HCT116 (cell line): ENCODE results near the gene PTGIS. TPM values are rescaled to one million over a fixed set of nuclear protein-coding genes. Genes with fewer than 3 reads are reported as not detected.

Source experiments
- ATAC-seq: fragments of 200-7000 bp; cut with Tn5 transposase; 2 replicates; pipeline ENCODE4 v1.9.1; 2020; ENCODE audit warnings: mild to moderate bottlenecking, moderate library complexity
- BruUV-seq: library from RNA; stranded (reverse); fragments of 400-500 nt; replicated peaks from 2 replicates; lab custom pipeline; 2021; lab: Mats Ljungman, UMichigan
- CTCF ChIA-PET: fragments of 300-600 bp; sonication (Branson Sonifier 250); formaldehyde crosslinking; loops from one replicate; lab custom pipeline; 2021; ENCODE audit warnings: antibody characterized with exemption; lab: Charles Lee
- POLR2A ChIA-PET: fragments of 300-600, 350-600 bp; sonication (Branson Sonifier 250); formaldehyde crosslinking; loops from one replicate; lab custom pipeline; 2021; ENCODE audit warnings: antibody characterized with exemption; lab: Charles Lee
- RAD21 ChIA-PET, 2 experiments: fragments of 300-600 bp; sonication (Branson Sonifier 250); formaldehyde crosslinking; loops; one replicate each; lab custom pipeline; 2023; ENCODE audit warnings: low total read pairs in 2 of 2; ENCODE audit not compliant: uncharacterized antibody in 2 of 2, unreplicated experiment in 2 of 2, low non-redundant PET in 1 of 2; lab: Charles Lee
- DNase-seq: peaks from one replicate; pipeline ENCODE4 v3.0.0-alpha.2; 2010; ENCODE audit warnings: low read depth, low spot score
- H2AFZ ChIP-seq: fragments of 200-600 bp; shearing (Covaris generic), sonication (generic); 2 replicates; pipeline ENCODE4 v1.6.1; 2017; ENCODE audit warnings: low read depth, mixed run types, mixed read lengths, antibody characterized with exemption, low read length; ENCODE audit not compliant: poor library complexity, severe bottlenecking
- H3K27ac ChIP-seq: 2 replicates; pipeline ENCODE4 v1.5.1; 2012; ENCODE audit warnings: low read depth, low read length
- H3K27me3 ChIP-seq: fragments of 200-600 bp; sonication (generic); 2 replicates; pipeline ENCODE4 v1.6.1; 2016; ENCODE audit warnings: mixed run types, low read length, mixed read lengths; ENCODE audit not compliant: insufficient read depth
- H3K36me3 ChIP-seq, 2 experiments: fragments of 200-500 bp in 1 of 2; fragments of 200-600 bp in 1 of 2; sonication (Bioruptor generic) in 1 of 2; sonication (generic) in 1 of 2; 2 replicates each; pipeline versions ENCODE4 v1.5.1 to v1.6.1; 2014 to 2016; ENCODE audit warnings: low read length in 2 of 2, inconsistent platforms in 1 of 2, mixed read lengths in 1 of 2, mixed run types in 1 of 2; ENCODE audit not compliant: insufficient read depth in 2 of 2, control insufficient read depth in 1 of 2
- H3K4me1 ChIP-seq, 2 experiments: fragments of 200-600 bp in 1 of 2; sonication (generic) in 1 of 2; 2 replicates each; pipeline versions ENCODE4 v1.5.1 to v1.6.1; 2012 to 2017; ENCODE audit warnings: low read length in 2 of 2, inconsistent platforms in 1 of 2, mild to moderate bottlenecking in 1 of 2, mixed read lengths in 1 of 2, mixed run types in 1 of 2, moderate library complexity in 1 of 2; ENCODE audit not compliant: insufficient read depth in 2 of 2, control insufficient read depth in 1 of 2
- H3K4me2 ChIP-seq: fragments of 200-600 bp; sonication (generic); 2 replicates; pipeline ENCODE4 v1.6.1; 2017; ENCODE audit warnings: mixed run types, low read length, mixed read lengths
- H3K4me3 ChIP-seq, 2 experiments: fragments of 200-600 bp in 1 of 2; sonication (generic) in 1 of 2; replicated peaks in 1 of 2; 2 replicates each; pipeline ENCODE4 v1.5.1; 2011 to 2016; ENCODE audit warnings: low read length in 2 of 2, control low read depth in 1 of 2, low read depth in 1 of 2, mild to moderate bottlenecking in 1 of 2, mixed read lengths in 1 of 2, mixed run types in 1 of 2
- H3K79me2 ChIP-seq: fragments of 200-600 bp; sonication (generic); 2 replicates; pipeline ENCODE4 v1.6.1; 2017; ENCODE audit warnings: mild to moderate bottlenecking, mixed run types, low read length, moderate library complexity, mixed read lengths; ENCODE audit not compliant: insufficient read depth
- H3K9ac ChIP-seq: fragments of 200-600 bp; sonication (generic); 2 replicates; pipeline ENCODE4 v1.6.1; 2016; ENCODE audit warnings: low read length, mixed read lengths
- H3K9me2 ChIP-seq: fragments of 200-600 bp; sonication (generic), shearing (Covaris generic); 2 replicates; pipeline ENCODE4 v1.6.1; 2017; ENCODE audit warnings: mixed run types, mild to moderate bottlenecking, moderate library complexity; ENCODE audit not compliant: insufficient read depth
- H3K9me3 ChIP-seq, 2 experiments: fragments of 200-500 bp in 1 of 2; fragments of 200-600 bp in 1 of 2; sonication (Bioruptor generic) in 1 of 2; sonication (generic) in 1 of 2; 2 replicates each; pipeline ENCODE4 v1.6.1; 2014 to 2017; ENCODE audit warnings: low read length in 2 of 2, mixed read lengths in 2 of 2, inconsistent platforms in 1 of 2, low read depth in 1 of 2, mild to moderate bottlenecking in 1 of 2, mixed run types in 1 of 2, moderate library complexity in 1 of 2; ENCODE audit not compliant: control insufficient read depth in 1 of 2, insufficient read depth in 1 of 2
- H4K20me1 ChIP-seq: fragments of 200-600 bp; sonication (generic), shearing (Covaris generic); 2 replicates; pipeline ENCODE4 v1.6.1; 2017; ENCODE audit warnings: mixed run types, mild to moderate bottlenecking, moderate library complexity; ENCODE audit not compliant: insufficient read depth
- CBX3 ChIP-seq: IDR thresholded peaks from 2 replicates; pipeline ENCODE4 v1.6.1; 2012; ENCODE audit warnings: low read depth
- CEBPB ChIP-seq: IDR thresholded peaks from 2 replicates; pipeline ENCODE4 v1.6.1; 2012; ENCODE audit warnings: low read depth
- ELF1 ChIP-seq: IDR thresholded peaks from 2 replicates; pipeline ENCODE4 v1.6.1; 2012; ENCODE audit warnings: low read depth, borderline replicate concordance
- EZH2phosphoT487 ChIP-seq: fragments of 200-600 bp; IDR thresholded peaks from 2 replicates; pipeline ENCODE4 v1.6.1; 2018; ENCODE audit warnings: antibody characterized with exemption, borderline replicate concordance
- JUND ChIP-seq: IDR thresholded peaks from 2 replicates; pipeline ENCODE4 v1.6.1; 2012
- POLR2A ChIP-seq: IDR thresholded peaks from 2 replicates; pipeline ENCODE4 v1.7.0; 2011; ENCODE audit warnings: borderline replicate concordance; ENCODE audit not compliant: insufficient read depth, insufficient read length; ENCODE audit errors: extremely low read depth
- POLR2AphosphoS5 ChIP-seq: IDR thresholded peaks from 2 replicates; pipeline ENCODE4 v1.6.1; 2011; ENCODE audit warnings: mild to moderate bottlenecking, low read depth, low read length, moderate library complexity
- RAD21 ChIP-seq: IDR thresholded peaks from 2 replicates; pipeline ENCODE4 v1.6.1; 2012; ENCODE audit warnings: low read depth, mild to moderate bottlenecking
- SIN3A ChIP-seq: IDR thresholded peaks from 2 replicates; pipeline ENCODE4 v1.6.1; 2012; ENCODE audit warnings: low read depth
- SRF ChIP-seq: IDR thresholded peaks from 2 replicates; pipeline ENCODE4 v1.6.1; 2012; ENCODE audit warnings: low read depth
- TCF7L2 ChIP-seq: IDR thresholded peaks from 2 replicates; pipeline ENCODE4 v1.7.0; 2011; ENCODE audit warnings: borderline replicate concordance, inconsistent platforms; ENCODE audit not compliant: insufficient read depth, insufficient read length; ENCODE audit errors: extremely low read depth
- YY1 ChIP-seq: IDR thresholded peaks from 2 replicates; pipeline ENCODE4 v1.6.1; 2011; ENCODE audit warnings: low read length, low read depth, moderate library complexity, mild to moderate bottlenecking; ENCODE audit not compliant: insufficient replicate concordance; ENCODE audit errors: extremely low read depth
- ZFX ChIP-seq: fragments of 450-650 bp; IDR thresholded peaks from 2 replicates; pipeline ENCODE4 v1.6.1; 2017
- ZNF274 ChIP-seq: fragments of 200-500 bp; sonication (Bioruptor generic); IDR thresholded peaks from 2 replicates; pipeline ENCODE4 v1.6.1; 2014; ENCODE audit warnings: mild to moderate bottlenecking, low read depth, low read length, inconsistent platforms
- intact Hi-C: fragments of 100-400 bp; cut with micrococcal nuclease; formaldehyde crosslinking; loops from 2 replicates; pipeline ENCODE4 v1.10.0; 2022
- total RNA-seq: library from RNA; stranded (reverse); gene quantifications from one replicate; pipeline ENCODE4 v1.2.1, GENCODE V29; 2021; ENCODE audit not compliant: unreplicated experiment
- TF ChIP-seq, protein P1 (sequence below): IDR thresholded peaks from 2 replicates; pipeline ENCODE4 v1.6.1; 2012
- TF ChIP-seq, protein P2 (sequence below), 3 experiments: fragments of 200-600 bp in 1 of 3; sonication (generic) in 1 of 3; IDR thresholded peaks in 2 of 3; conservative IDR thresholded peaks in 1 of 3; 2 replicates each; pipeline ENCODE4 v1.5.1; 2012 to 2017; ENCODE audit warnings: low read depth in 2 of 3, low read length in 2 of 3, antibody characterized with exemption in 1 of 3, borderline replicate concordance in 1 of 3, control low read depth in 1 of 3, mild to moderate bottlenecking in 1 of 3, mixed read lengths in 1 of 3, mixed run types in 1 of 3, moderate library complexity in 1 of 3; ENCODE audit not compliant: insufficient read depth in 1 of 3
- TF ChIP-seq, protein P3 (sequence below): IDR thresholded peaks from 2 replicates; pipeline ENCODE4 v1.6.1; 2012; ENCODE audit warnings: low read depth
- TF ChIP-seq, protein P4 (sequence below): IDR thresholded peaks from 2 replicates; pipeline ENCODE4 v1.6.1; 2011; ENCODE audit warnings: mild to moderate bottlenecking, low read length, moderate library complexity; ENCODE audit not compliant: insufficient replicate concordance; ENCODE audit errors: extremely low read depth

PTGIS gene
- total RNA-seq, 1 experiment from 2014 or later: 0.25 TPM

DNA sequence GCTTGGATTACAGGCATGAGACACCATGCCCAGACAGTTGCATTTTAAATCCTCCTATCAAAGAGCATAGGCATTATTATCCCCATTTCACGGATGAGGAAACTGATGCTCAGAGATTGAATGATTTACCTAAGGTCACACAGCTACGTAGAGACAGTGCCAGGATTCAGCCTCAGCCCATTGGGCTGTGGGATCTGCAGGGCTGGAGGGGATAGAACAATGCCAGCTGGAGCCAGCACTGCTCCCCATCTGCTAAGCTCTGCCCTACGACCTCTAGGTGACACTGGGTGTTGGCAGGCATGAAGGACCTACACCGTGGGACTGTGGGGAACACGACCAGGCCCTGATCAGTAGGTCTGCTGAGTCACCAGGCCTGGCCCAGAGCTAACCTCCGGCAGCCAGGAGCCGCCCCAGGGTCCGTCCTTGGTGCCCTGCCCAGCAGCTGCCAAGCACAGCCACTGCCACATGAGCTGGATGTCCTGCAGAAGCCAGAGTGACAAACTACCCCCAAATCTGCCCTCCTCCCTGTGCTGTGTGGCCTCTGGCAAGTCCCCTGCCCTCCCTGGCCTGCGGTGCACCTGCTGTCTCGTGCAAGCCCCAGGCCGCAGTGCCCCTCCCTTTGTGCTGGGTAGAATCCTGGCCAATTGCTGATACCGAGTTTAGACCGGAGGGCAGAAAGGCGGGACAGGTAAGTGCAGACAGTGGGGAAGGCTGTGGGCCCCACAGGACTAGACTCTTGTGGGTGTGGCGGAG lies 47.6 kb upstream of the PTGIS start:
- no peak for ATAC-seq

More for the DNA sequence above, 47.6 kb upstream of the PTGIS start:
- DNase-seq: no peak
- Histone ChIP-seq H4K20me1 (no peaks in the 10 kb centered on the region), H2AFZ (no peak overlapping the region), H3K36me3 (no peaks in the 10 kb centered on the region), H3K9ac (no peak overlapping the region), H3K4me2 (0 out of 2 replicates have a peak overlapping the region, but pooled peaks have one; percentile 15), H3K9me3 (no peaks in the 10 kb centered on the region), H3K4me3 (no peak overlapping the region), H3K4me1 (peaks cover 6 to 19% of the 10 kb centered on the region in 2 experiments; a peak in 3 of 4 replicates), H3K27me3 (no peaks in the 10 kb centered on the region), H3K27ac (no peak overlapping the region), H3K9me2 (no peaks in the 10 kb centered on the region), H3K79me2 (no peaks in the 10 kb centered on the region)
- no TSS peak for BruUV-seq
- ChIA-PET CTCF (interaction anchor here (1.3 kb wide), 1 partner anchor 273 kb away, joined by 4 read pairs; no protein-coding TSS in a partner anchor), RAD21 (no interaction called here), POLR2A (no interaction called here)
- intact Hi-C loops: no loop called here
- TF ChIP-seq RAD21 (no peak), CBX3 (no peak), ZFX (no peak), JUND (no peak), POLR2A (no peak), EZH2phosphoT487 (no peak), CEBPB (no peak), YY1 (no peak), SIN3A (no peak), ELF1 (no peak), TCF7L2 (no peak), SRF (no peak), POLR2AphosphoS5 (no peak), ZNF274 (no peak)
- TF ChIP-seq, protein P1, sequence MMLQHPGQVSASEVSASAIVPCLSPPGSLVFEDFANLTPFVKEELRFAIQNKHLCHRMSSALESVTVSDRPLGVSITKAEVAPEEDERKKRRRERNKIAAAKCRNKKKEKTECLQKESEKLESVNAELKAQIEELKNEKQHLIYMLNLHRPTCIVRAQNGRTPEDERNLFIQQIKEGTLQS: no peak
- TF ChIP-seq, protein P2, sequence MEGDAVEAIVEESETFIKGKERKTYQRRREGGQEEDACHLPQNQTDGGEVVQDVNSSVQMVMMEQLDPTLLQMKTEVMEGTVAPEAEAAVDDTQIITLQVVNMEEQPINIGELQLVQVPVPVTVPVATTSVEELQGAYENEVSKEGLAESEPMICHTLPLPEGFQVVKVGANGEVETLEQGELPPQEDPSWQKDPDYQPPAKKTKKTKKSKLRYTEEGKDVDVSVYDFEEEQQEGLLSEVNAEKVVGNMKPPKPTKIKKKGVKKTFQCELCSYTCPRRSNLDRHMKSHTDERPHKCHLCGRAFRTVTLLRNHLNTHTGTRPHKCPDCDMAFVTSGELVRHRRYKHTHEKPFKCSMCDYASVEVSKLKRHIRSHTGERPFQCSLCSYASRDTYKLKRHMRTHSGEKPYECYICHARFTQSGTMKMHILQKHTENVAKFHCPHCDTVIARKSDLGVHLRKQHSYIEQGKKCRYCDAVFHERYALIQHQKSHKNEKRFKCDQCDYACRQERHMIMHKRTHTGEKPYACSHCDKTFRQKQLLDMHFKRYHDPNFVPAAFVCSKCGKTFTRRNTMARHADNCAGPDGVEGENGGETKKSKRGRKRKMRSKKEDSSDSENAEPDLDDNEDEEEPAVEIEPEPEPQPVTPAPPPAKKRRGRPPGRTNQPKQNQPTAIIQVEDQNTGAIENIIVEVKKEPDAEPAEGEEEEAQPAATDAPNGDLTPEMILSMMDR (IDR thresholded peaks at IDR 0.05 in 2 of 3, conservative IDR thresholded peaks at IDR 0.05 in 1 of 3; ENCODE audit: borderline replicate concordance in 1 of 3, insufficient read depth in 1 of 3, low read depth in 2 of 3, low read length in 2 of 3): no peak
- TF ChIP-seq, protein P3, sequence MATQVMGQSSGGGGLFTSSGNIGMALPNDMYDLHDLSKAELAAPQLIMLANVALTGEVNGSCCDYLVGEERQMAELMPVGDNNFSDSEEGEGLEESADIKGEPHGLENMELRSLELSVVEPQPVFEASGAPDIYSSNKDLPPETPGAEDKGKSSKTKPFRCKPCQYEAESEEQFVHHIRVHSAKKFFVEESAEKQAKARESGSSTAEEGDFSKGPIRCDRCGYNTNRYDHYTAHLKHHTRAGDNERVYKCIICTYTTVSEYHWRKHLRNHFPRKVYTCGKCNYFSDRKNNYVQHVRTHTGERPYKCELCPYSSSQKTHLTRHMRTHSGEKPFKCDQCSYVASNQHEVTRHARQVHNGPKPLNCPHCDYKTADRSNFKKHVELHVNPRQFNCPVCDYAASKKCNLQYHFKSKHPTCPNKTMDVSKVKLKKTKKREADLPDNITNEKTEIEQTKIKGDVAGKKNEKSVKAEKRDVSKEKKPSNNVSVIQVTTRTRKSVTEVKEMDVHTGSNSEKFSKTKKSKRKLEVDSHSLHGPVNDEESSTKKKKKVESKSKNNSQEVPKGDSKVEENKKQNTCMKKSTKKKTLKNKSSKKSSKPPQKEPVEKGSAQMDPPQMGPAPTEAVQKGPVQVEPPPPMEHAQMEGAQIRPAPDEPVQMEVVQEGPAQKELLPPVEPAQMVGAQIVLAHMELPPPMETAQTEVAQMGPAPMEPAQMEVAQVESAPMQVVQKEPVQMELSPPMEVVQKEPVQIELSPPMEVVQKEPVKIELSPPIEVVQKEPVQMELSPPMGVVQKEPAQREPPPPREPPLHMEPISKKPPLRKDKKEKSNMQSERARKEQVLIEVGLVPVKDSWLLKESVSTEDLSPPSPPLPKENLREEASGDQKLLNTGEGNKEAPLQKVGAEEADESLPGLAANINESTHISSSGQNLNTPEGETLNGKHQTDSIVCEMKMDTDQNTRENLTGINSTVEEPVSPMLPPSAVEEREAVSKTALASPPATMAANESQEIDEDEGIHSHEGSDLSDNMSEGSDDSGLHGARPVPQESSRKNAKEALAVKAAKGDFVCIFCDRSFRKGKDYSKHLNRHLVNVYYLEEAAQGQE: no peak
- TF ChIP-seq, protein P4, sequence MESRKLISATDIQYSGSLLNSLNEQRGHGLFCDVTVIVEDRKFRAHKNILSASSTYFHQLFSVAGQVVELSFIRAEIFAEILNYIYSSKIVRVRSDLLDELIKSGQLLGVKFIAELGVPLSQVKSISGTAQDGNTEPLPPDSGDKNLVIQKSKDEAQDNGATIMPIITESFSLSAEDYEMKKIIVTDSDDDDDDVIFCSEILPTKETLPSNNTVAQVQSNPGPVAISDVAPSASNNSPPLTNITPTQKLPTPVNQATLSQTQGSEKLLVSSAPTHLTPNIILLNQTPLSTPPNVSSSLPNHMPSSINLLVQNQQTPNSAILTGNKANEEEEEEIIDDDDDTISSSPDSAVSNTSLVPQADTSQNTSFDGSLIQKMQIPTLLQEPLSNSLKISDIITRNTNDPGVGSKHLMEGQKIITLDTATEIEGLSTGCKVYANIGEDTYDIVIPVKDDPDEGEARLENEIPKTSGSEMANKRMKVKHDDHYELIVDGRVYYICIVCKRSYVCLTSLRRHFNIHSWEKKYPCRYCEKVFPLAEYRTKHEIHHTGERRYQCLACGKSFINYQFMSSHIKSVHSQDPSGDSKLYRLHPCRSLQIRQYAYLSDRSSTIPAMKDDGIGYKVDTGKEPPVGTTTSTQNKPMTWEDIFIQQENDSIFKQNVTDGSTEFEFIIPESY: no peak
